ENCODE data around the gene NOTUM. TPM values are rescaled to one million over a fixed set of nuclear protein-coding genes. Genes with fewer than 3 reads are reported as not detected.
A peak's percentile ranks its signal among the peaks of the same experiment; 100 is the strongest.
"Not testable (repeated sequence)": the region's sequence is repeated elsewhere in the genome, so short reads cannot be mapped to it uniquely, and the experiment has no call there.

NOTUM gene
- total RNA-seq, 1 donor: 0.09 TPM

GRCh38 chr17:81983011-81983638 lies 22.1 kb upstream of the NOTUM start:
- H3K4me3 ChIP-seq (ENCODE audit: low read depth, low read length): no peak overlapping the region
- TF ChIP-seq CTCF (IDR thresholded peaks at IDR 0.05; ENCODE audit: insufficient read depth, low read length): no peak
- no peak for DNase-seq (ENCODE audit: low read depth)

DNA sequence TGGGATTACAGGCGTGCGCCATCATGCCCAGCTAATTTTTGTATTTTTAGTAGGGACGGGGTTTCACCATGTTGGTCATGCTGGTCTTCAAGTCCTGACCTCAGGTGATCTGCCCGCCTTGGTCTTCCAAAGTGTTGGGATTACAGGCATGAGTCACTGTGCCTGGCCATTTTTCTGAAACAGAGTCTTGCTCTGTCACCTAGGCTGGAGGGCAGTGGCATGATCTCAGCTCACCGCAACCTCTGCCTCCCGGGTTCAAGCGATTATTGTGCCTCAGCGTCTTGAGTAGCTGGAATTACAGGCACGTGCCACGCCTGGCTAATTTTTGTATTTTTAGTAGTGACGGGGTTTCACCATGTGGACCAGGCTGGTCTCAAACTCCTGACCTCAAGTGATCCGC lies 20.5 kb upstream of the NOTUM start:
- not testable (repeated sequence) for DNase-seq (ENCODE audit: low read depth); H3K4me3 ChIP-seq (ENCODE audit: low read depth, low read length)

DNA sequence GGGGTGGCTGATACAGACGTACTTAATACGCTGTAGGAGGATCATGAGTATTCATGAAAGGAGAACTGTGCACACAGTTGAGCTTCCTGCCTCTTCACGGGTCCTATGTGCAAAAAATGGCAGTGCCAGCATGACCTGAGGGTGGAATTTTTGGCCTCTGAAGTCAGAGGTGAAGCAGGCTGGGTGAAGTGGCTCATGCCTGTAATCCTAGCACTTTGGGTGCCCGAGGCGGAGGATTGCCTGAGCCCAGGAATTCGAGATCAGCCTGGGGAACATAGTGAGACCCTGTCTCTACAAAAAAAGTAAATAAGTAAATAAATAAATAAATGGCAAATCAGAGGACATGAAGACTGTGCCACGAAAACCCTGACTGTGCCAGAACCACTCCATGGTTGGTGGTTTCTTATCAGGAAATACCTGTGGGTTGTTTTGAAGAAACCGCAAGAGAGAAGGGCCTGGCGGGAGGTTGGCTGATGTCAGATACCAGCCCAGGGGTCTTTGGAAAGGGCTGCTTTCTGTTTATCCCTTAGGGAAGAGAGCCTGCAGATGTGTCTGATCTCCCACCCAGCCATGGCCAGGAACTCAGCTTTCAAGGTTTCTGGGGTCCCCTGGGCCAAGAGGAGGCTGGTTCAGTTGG lies 19.8 kb upstream of the NOTUM start:
- H3K4me3 ChIP-seq (ENCODE audit: low read depth, low read length): no peak overlapping the region
- DNase-seq (ENCODE audit: low read depth): no peak
- no peak for TF ChIP-seq CTCF (IDR thresholded peaks at IDR 0.05; ENCODE audit: insufficient read depth, low read length)

GRCh38 chr17:81980122-81980521 lies 19.1 kb upstream of the NOTUM start:
- no peak for DNase-seq (ENCODE audit: low read depth)

DNA sequence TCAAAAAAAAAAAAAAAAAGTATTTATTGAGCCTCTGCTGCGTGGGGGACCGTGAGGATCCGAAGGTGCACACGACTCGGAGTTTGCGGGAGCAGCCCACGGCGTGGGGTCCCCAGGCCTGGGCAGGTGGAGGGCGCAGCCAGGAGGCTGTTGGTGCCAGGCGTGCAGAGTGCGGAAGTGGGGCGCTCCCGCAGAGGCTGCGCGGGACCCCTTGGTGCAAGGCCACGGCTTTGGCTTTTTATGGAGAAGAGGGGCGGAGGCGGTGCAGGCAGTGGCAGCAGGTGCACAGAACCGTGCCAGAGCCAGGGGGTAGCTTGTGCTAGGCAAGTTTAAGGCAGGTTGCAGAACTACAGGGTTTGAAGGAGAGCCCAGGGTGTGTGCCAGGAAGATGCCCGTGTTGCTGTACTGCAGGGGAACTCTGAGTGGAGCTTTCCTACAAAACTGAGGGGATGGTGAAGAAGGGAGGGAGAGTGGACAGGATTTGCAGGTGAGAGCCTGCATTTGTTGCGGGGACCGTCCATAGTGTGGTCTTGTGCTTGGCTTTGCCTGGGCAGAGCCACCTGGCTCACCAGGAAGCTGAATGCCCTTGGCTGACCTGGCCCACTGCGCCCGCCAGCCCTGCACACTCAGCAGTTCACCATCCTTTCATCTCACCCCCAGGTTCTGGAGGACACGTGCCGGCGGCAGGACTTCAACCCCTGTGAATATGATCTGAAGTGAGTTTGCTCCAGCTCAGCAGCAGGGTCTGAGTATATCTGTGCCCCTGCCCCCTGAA lies 17.7 kb upstream of the NOTUM start:
- no peak for TF ChIP-seq CTCF (IDR thresholded peaks at IDR 0.05; ENCODE audit: insufficient read depth, low read length)
- no peak for DNase-seq (ENCODE audit: low read depth)
- H3K4me3 ChIP-seq (ENCODE audit: low read depth, low read length): peak overlapping the region; percentile 52

More at GRCh38 chr17:81980122-81980521, 19.1 kb upstream of the NOTUM start:
- TF ChIP-seq CTCF (IDR thresholded peaks at IDR 0.05; ENCODE audit: insufficient read depth, low read length): no peak
- no peak overlapping the region for H3K4me3 ChIP-seq (ENCODE audit: low read depth, low read length)

GRCh38 chr17:81977211-81977808 lies 16.3 kb upstream of the NOTUM start, which contains the start of gene ASPSCR1:
Gene ASPSCR1, plus strand, starts transcription at chr17:81977629. Its CDS starts 18 bp downstream, at chr17:81977647.
- DNase-seq (ENCODE audit: low read depth): peak; percentile 89
- TF ChIP-seq CTCF (IDR thresholded peaks at IDR 0.05; ENCODE audit: insufficient read depth, low read length): no peak
- peak within 1 kb of the TSS; percentile 79 for H3K4me3 ChIP-seq (ENCODE audit: low read depth, low read length)
